GM12892 (cell line): ENCODE measurements around the gene SERINC5.

ENCODE experiments used
- DNase-seq: peaks from one replicate; pipeline ENCODE4 v3.0.0; 2011; ENCODE audit not compliant: insufficient read length
- FAIRE-seq: peaks from 2 replicates; lab custom pipeline; 2011; peaks lifted over from hg19 to GRCh38; lab: Jason Lieb, UNC
- POLR2A ChIP-seq: IDR thresholded peaks from 2 replicates; pipeline ENCODE4 v1.6.1; 2011; ENCODE audit warnings: low read depth, low read length, control low read depth
- POLR2AphosphoS5 ChIP-seq: IDR thresholded peaks from 2 replicates; pipeline ENCODE4 v1.6.1; 2011; ENCODE audit warnings: low read depth, low read length, control low read depth
- TAF1 ChIP-seq: IDR thresholded peaks from 2 replicates; pipeline ENCODE4 v1.6.1; 2011; ENCODE audit warnings: low read depth, mild to moderate bottlenecking, control low read depth, low read length, borderline replicate concordance

SERINC5 gene

GRCh38 chr5:80251636-80252035 lies 4.2 kb downstream of the SERINC5 start:
- TF ChIP-seq TAF1 (no peak), POLR2AphosphoS5 (no peak), POLR2A (no peak)
- FAIRE-seq = no peak
- no peak for DNase-seq

DNA sequence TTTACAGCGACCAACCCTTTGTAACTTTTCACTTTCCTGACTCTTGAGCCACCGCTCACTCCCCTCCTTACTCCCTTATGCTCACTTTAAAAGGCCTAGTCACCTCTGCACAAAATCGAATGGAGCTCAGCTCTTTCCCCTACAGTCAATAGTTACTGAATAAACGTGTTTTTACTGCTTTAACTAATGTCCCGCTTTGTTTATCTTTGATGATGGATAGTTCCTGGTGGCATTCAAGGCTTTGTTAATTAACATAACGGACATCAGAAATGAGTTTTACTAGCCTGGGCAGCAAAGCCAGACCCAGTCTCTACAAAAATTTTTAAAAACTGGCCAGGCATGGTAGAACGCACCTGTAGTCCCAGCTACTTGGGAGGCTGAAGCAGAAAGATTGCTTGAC lies 5.0 kb downstream of the SERINC5 start:
- FAIRE-seq (no peak), DNase-seq (no peak)
- TF ChIP-seq POLR2AphosphoS5 (no peak), POLR2A (no peak)

GRCh38 chr5:80249901-80250300 lies 5.9 kb downstream of the SERINC5 start:
- TF ChIP-seq TAF1 = no peak
- no peak for TF ChIP-seq POLR2AphosphoS5
- TF ChIP-seq POLR2A = no peak
- no peak for FAIRE-seq

DNA sequence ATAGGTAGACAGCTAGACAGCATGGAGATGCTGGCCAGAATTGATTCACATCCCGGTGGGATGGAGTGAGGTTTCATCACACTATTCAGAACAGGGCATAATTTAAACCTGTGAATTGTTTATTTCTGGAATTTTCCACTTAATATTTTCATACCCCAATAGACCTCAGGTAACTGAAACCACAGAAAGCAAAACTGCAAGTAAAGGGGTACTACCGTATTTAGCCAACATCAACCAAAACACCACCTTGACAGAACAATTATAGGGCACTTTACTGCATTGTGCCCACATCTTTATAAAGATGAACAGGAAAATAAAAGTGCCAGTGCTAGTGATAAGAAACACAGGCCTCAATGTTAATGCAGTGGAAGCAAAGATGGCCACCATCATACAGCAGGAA lies 7.5 kb downstream of the SERINC5 start:
- no peak for FAIRE-seq
- TF ChIP-seq POLR2A = no peak
- no peak for TF ChIP-seq TAF1
- TF ChIP-seq POLR2AphosphoS5 = no peak
- no peak for DNase-seq

More at GRCh38 chr5:80249901-80250300, 5.9 kb downstream of the SERINC5 start:
- DNase-seq = no peak

DNA sequence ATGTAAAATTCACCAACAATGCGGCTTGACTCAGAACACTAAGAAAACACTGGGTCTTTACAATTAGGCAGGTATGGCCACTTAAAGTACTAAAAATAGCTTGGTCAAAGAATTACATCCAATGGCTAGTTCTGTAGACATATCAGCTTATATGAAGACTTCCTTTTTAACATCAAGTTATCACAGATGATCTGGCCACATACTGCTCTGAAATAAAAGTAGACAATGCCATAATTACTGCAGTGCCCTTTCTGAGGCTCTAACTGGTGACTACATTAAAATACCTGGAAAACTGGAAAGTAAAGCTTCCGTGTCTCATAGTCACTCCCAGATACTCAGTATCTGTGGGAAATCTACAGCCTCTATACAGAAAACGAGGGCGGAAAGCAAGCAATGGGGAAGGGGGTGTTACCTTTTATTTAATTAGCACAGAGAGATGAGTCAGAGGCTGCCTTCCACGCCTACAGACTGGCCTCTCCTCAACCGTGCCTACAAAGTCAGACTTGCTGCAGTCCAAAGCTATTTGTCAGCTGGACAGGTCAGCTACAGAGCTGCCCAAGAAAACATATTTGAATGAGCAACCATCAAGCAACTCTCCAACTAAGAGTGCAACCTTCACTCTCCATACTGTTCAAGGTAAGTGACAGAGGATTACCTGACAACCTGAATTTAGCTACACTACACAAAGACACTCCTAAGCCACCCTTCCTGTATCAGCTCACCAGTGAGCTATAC lies 8.7 kb downstream of the SERINC5 start:
- DNase-seq (no peak), FAIRE-seq (no peak)
- TF ChIP-seq TAF1 (no peak), POLR2AphosphoS5 (no peak), POLR2A (no peak)

DNA sequence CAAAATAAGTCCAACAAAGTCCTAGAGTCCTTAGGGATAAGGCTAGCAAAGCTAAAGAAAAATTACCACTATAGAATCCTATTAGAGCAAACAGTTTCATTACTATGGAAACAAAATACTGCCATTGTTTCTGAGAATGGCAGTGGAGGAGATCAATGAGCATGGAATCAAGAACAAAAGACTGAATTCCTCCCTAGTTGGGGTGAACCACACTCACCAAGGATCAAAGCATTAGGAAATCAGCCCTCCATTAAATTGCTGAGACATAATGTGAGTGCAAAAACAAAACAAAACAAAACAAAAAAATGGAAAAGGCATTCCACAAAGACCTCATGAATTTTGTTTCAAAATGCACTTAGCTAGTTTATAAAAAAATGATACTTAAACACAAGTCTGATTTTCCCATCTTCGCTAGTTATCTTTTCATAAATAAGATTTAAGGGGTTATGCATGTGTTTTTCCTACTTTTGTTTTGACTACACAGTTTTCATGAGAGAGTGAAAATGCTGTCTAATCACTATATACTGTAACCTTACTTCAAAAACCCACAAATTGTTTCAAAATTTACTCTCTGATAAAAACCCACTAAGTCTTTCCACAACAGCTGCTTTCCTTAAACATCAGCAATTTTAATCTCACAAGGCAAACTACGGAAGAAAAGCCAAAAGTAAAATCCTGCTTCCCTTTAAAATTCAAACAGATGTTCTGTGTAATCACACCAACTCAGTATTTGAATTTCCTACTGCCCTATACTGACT lies 9.7 kb downstream of the SERINC5 start:
- no peak for TF ChIP-seq POLR2AphosphoS5
- TF ChIP-seq TAF1 = no peak
- DNase-seq (no peak), FAIRE-seq (no peak)

GRCh38 chr5:80243567-80243966 lies 12.3 kb downstream of the SERINC5 start:
- FAIRE-seq (no peak), DNase-seq (no peak)
- no peak for TF ChIP-seq POLR2A
- no peak for TF ChIP-seq TAF1
- no peak for TF ChIP-seq POLR2AphosphoS5

- TF ChIP-seq TAF1 = no peak
- TF ChIP-seq POLR2AphosphoS5 = no peak
- no peak for TF ChIP-seq POLR2A
- DNase-seq (no peak), FAIRE-seq (no peak)
Measured at GRCh38 chr5:80242849-80243248, 13.0 kb downstream of the SERINC5 start.

DNA sequence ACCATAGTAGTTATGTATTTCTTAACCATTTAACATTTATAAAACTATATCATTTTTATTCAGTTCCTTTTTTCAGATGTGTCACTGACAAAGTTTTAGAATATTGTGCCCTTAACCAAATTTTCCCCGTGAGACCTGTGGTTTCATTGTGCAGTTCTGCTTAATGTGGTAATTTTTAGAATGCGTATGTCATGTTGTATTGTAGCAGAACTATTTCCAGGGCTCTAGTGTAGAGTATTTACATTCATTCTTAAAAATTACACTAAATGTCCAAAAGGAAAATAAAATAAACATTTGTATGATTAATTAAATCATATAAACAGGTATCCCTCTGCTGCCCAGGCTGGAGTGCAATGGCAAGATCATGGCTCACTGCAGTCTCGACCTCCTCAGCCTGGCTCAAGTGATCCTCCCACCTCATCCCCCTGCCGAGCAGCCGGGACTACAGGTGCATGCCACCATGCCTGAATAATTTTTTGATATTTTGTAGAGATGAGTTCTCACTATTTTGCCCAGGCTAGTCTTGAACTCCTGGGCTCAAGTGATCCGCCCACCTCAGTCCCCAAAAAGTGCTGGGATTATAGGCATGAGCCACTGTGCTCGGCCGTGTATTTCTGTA lies 15.4 kb downstream of the SERINC5 start:
- no peak for FAIRE-seq
- DNase-seq = no peak
- TF ChIP-seq TAF1 (no peak), POLR2AphosphoS5 (no peak), POLR2A (no peak)

DNA sequence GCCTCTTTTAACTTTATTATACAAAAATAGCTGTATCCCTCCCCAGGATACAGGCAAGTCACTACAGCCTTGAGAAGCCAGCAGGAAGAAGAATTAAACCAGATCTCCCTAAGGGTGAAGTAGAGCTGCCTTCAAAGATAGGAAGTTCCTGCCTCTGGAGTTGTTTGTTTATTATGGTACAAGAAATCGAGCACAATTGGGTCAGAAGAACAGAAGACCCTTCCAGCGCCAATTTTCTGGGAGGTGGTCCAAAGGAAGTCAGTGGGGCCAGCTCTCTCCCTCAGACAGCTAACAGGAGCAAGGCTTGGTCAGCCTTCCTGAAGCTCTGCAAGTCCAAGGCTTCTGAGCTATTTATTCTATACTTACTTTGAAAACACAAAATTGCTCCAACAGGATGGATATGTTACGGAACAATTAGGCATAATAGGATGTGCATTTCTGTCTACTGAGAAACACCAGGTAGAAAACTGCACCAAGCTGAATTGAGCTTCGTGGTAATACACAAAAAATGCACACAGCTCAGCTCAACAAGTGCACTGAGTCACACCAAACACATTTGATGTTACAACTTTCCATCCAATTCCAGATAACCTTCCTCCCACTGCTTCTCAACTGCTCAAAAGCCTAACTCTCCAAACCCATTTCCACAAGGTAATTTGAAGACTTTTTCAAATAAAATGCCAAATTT lies 16.0 kb downstream of the SERINC5 start:
- DNase-seq (no peak), FAIRE-seq (no peak)
- TF ChIP-seq POLR2AphosphoS5 (no peak), POLR2A (no peak), TAF1 (no peak)

DNA sequence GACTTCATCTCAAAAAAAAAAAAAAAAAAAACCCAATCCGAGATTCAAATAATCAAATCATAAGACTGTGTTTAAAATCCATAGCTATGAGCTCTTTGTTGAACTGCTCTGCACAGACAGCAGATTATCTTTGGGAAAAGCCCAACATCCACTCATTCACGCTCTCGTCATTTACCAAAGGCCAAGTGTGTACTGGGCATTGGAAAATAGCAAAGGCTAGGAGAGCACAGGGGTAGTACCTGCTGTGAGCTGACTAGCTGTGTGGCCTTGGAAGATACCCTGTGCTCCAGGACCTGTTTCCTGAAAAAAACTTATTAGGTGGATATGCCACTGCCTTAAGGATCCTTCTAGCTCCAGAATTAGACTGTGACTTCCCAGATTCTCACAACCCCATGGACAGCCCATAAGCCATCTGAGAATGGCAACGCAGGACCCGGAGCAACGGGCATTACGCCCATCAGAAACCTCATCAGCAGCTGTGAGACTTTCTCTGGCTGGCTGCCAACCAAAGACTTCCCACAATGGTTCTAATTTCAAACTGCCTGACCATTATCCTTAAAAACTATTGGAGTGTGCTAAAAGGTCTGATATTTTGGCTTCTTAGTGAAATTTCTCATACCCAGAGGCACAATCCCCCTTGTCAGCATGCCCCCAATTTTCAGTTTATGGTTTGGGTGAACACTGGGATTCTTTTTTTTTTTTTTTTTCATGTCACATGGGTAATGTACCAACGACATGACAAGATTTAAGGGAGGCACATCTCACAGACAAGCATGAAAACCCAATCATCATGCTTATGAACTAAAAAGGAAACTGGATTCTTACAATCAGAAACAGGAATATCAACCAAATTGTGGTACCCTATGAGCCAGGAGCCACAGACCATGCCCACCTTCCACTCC lies 16.8 kb downstream of the SERINC5 start:
- DNase-seq (no peak), FAIRE-seq (no peak)
- TF ChIP-seq POLR2A (no peak), TAF1 (no peak), POLR2AphosphoS5 (no peak)
